DND-41 (cell line): Measurements from ENCODE around the gene CALCB.

Experiments
- ATAC-seq: fragments of 200-7000 bp; cut with Tn5 transposase; 3 replicates; pipeline ENCODE4 v1.9.1; 2021; ENCODE audit warnings: low read depth; ENCODE audit not compliant: insufficient read depth
- DNase-seq: peaks from one replicate; pipeline ENCODE4 v3.0.0-alpha.2; 2020
- H2AFZ ChIP-seq: 2 replicates; pipeline ENCODE4 v1.6.0; 2012; ENCODE audit warnings: low read depth, low read length
- H3K27ac ChIP-seq: 2 replicates; pipeline ENCODE4 v1.5.1; 2012; ENCODE audit warnings: low read length, inconsistent platforms
- H3K27me3 ChIP-seq: fragments of 200-600 bp; sonication (generic); 2 replicates; pipeline ENCODE4 v1.6.0; 2012; ENCODE audit warnings: low read length, mild to moderate bottlenecking, inconsistent platforms; ENCODE audit not compliant: insufficient read depth, poor library complexity
- H3K36me3 ChIP-seq: 2 replicates; pipeline ENCODE4 v1.5.1; 2012; ENCODE audit warnings: low read length, inconsistent platforms; ENCODE audit not compliant: insufficient read depth
- H3K4me1 ChIP-seq: 2 replicates; pipeline ENCODE4 v1.5.1; 2012; ENCODE audit warnings: mild to moderate bottlenecking, low read length; ENCODE audit not compliant: insufficient read depth
- H3K4me2 ChIP-seq: 2 replicates; pipeline ENCODE4 v1.6.0; 2012; ENCODE audit warnings: mild to moderate bottlenecking, moderate library complexity, low read length, inconsistent platforms; ENCODE audit not compliant: insufficient read depth
- H3K4me3 ChIP-seq, 2 experiments: fragments of 200-600 bp in 1 of 2; shearing (Covaris generic) in 1 of 2; 2 replicates each; pipeline ENCODE4 v1.5.1; 2012 to 2016; ENCODE audit warnings: inconsistent platforms in 2 of 2, low read length in 2 of 2, mild to moderate bottlenecking in 2 of 2, low read depth in 1 of 2, moderate library complexity in 1 of 2
- H3K79me2 ChIP-seq: 2 replicates; pipeline ENCODE4 v1.6.0; 2012; ENCODE audit warnings: low read length, inconsistent platforms; ENCODE audit not compliant: insufficient read depth
- H3K9ac ChIP-seq: 2 replicates; pipeline ENCODE4 v1.6.0; 2012; ENCODE audit warnings: low read depth, mild to moderate bottlenecking, inconsistent platforms, low read length, moderate library complexity
- H3K9me3 ChIP-seq: 2 replicates; pipeline ENCODE4 v1.5.1; 2012; ENCODE audit warnings: low read length, moderate library complexity, mild to moderate bottlenecking, inconsistent platforms; ENCODE audit not compliant: insufficient read depth, severe bottlenecking
- H4K20me1 ChIP-seq: 2 replicates; pipeline ENCODE4 v1.6.0; 2012; ENCODE audit warnings: low read length; ENCODE audit not compliant: insufficient read depth
- CTCF ChIP-seq: IDR thresholded peaks from 2 replicates; pipeline ENCODE4 v1.5.1; 2012; ENCODE audit warnings: borderline replicate concordance, low read length, moderate library complexity, mild to moderate bottlenecking; ENCODE audit not compliant: poor library complexity, severe bottlenecking; ENCODE audit errors: extremely low read depth
- EZH2 ChIP-seq: IDR thresholded peaks from 3 replicates; pipeline ENCODE4 v1.6.1; 2012; ENCODE audit warnings: borderline replicate concordance, low read depth, mild to moderate bottlenecking, moderate library complexity, low read length, inconsistent platforms; ENCODE audit not compliant: severe bottlenecking

CALCB gene

GRCh38 chr11:15048616-15049015 lies 24.8 kb upstream of the CALCB start:
- H3K4me1 ChIP-seq, result no peaks in the 10 kb centered on the region
- no peaks in the 10 kb centered on the region for H3K36me3 ChIP-seq
- no peak overlapping the region for H3K9ac ChIP-seq
- H3K9me3 ChIP-seq, result no peaks in the 10 kb centered on the region
- DNase-seq (no peak), ATAC-seq (no peak)
- TF ChIP-seq EZH2 (no peak), CTCF (no peak)
- H3K4me2 ChIP-seq, result no peak overlapping the region
- H3K27ac ChIP-seq, result no peak overlapping the region
- no peak overlapping the region for H3K4me3 ChIP-seq
- no peaks in the 10 kb centered on the region for H4K20me1 ChIP-seq
- H3K79me2 ChIP-seq, result no peaks in the 10 kb centered on the region
- no peak overlapping the region for H2AFZ ChIP-seq
- peaks cover 3% of the 10 kb centered on the region for H3K27me3 ChIP-seq

- DNase-seq, result no peak
- Histone ChIP-seq H3K9ac (no peak overlapping the region), H3K9me3 (no peaks in the 10 kb centered on the region), H4K20me1 (no peaks in the 10 kb centered on the region), H3K36me3 (no peaks in the 10 kb centered on the region), H3K4me1 (no peaks in the 10 kb centered on the region), H3K79me2 (no peaks in the 10 kb centered on the region), H3K4me3 (no peak overlapping the region), H3K4me2 (no peak overlapping the region), H3K27me3 (peaks cover 3% of the 10 kb centered on the region), H3K27ac (no peak overlapping the region), H2AFZ (no peak overlapping the region)
- TF ChIP-seq EZH2, result no peak
- no peak for ATAC-seq
These were observed 20.2 kb upstream of the CALCB start for GRCh38 chr11:15053191-15053685.

- Histone ChIP-seq H3K9ac (no peak overlapping the region), H3K4me3 (no peak overlapping the region), H3K27ac (no peak overlapping the region), H3K4me2 (no peak overlapping the region), H3K4me1 (no peaks in the 10 kb centered on the region), H4K20me1 (no peaks in the 10 kb centered on the region), H3K27me3 (no peaks in the 10 kb centered on the region), H3K36me3 (no peaks in the 10 kb centered on the region), H2AFZ (no peak overlapping the region), H3K9me3 (no peaks in the 10 kb centered on the region), H3K79me2 (no peaks in the 10 kb centered on the region)
- TF ChIP-seq CTCF (no peak), EZH2 (no peak)
- DNase-seq, result no peak
- ATAC-seq, result no peak
These were observed 17.6 kb upstream of the CALCB start for GRCh38 chr11:15055620-15056356.

GRCh38 chr11:15057329-15057728 lies 16.1 kb upstream of the CALCB start:
- Histone ChIP-seq H3K9ac (no peak overlapping the region), H2AFZ (no peak overlapping the region), H3K4me2 (no peak overlapping the region), H3K36me3 (no peaks in the 10 kb centered on the region), H3K4me1 (no peaks in the 10 kb centered on the region), H3K27ac (no peak overlapping the region), H3K79me2 (no peaks in the 10 kb centered on the region), H3K9me3 (no peaks in the 10 kb centered on the region), H4K20me1 (no peaks in the 10 kb centered on the region), H3K27me3 (peaks cover 2% of the 10 kb centered on the region), H3K4me3 (no peak overlapping the region)
- ATAC-seq, result no peak
- TF ChIP-seq CTCF (no peak), EZH2 (no peak)
- no peak for DNase-seq
